ENCODE measurements around the gene TUBB2B.

- TF ChIP-seq, protein P1, sequence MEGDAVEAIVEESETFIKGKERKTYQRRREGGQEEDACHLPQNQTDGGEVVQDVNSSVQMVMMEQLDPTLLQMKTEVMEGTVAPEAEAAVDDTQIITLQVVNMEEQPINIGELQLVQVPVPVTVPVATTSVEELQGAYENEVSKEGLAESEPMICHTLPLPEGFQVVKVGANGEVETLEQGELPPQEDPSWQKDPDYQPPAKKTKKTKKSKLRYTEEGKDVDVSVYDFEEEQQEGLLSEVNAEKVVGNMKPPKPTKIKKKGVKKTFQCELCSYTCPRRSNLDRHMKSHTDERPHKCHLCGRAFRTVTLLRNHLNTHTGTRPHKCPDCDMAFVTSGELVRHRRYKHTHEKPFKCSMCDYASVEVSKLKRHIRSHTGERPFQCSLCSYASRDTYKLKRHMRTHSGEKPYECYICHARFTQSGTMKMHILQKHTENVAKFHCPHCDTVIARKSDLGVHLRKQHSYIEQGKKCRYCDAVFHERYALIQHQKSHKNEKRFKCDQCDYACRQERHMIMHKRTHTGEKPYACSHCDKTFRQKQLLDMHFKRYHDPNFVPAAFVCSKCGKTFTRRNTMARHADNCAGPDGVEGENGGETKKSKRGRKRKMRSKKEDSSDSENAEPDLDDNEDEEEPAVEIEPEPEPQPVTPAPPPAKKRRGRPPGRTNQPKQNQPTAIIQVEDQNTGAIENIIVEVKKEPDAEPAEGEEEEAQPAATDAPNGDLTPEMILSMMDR (IDR thresholded peaks at IDR 0.05) = no peak
- TF ChIP-seq EP300 (IDR thresholded peaks at IDR 0.05) = no peak
These were observed 45.6 kb upstream of the TUBB2B start for GRCh38 chr6:3272911-3273547.

Measured in sigmoid colon (tissue), 4 donors.